NCI-H82 treated with DMSO at 0.1 percent for 48 hours (cell line): ENCODE results near the gene LRRC43.

ENCODE experiments used
- DNase-seq: peaks from one replicate; lab custom pipeline; 2025; ENCODE audit not compliant: unreplicated experiment; lab: John Stamatoyannopoulos, UW

LRRC43 gene

GRCh38 chr12:122208073-122208820 is 25.3 kb downstream of the LRRC43 start:
- DNase-seq: no peak

GRCh38 chr12:122215771-122216170 is 32.8 kb downstream of the LRRC43 start:
- DNase-seq: no peak

GRCh38 chr12:122216445-122216844 is 33.5 kb downstream of the LRRC43 start:
- DNase-seq: no peak

DNA sequence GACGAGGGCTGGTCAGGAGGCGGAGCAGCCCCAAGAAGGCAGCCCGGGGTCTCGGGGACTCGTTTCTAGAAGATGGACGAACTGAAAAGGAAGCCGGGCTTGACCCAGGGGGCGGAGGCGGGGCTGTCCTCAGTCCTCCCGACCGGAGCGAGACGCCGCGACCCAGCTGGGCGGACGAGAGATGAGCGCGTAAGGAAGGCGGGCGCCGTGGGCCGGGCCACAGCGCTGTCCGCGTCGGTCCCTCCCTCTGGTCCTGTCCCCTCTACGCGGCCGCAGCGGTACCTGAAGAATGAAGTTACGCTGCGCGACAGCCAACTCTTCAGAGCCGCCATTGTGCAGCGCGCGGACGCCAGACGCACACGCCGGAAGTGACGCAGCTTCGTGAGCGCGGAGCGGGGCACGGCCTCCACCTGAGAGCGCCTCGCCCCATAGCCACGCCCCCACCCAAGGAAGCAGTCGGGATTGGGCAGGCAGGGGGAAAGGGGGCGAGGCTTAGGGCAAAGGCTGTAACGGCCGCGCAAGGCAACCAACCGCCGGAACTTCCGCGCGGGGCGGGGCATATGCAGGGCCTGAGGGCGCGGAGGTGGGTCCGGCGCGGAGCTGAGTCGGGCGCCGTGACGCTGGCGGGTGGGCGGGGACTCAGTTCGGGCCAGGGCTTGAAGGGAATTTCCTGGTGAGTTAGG is 42.9 kb downstream of the LRRC43 start, which contains the start of gene DIABLO:
Gene DIABLO (minus strand): TSS at position 370 of the 683 bp plus-strand sequence. CDS start 38 bp downstream, at position 332.
- DNase-seq: peak; percentile 97

DNA sequence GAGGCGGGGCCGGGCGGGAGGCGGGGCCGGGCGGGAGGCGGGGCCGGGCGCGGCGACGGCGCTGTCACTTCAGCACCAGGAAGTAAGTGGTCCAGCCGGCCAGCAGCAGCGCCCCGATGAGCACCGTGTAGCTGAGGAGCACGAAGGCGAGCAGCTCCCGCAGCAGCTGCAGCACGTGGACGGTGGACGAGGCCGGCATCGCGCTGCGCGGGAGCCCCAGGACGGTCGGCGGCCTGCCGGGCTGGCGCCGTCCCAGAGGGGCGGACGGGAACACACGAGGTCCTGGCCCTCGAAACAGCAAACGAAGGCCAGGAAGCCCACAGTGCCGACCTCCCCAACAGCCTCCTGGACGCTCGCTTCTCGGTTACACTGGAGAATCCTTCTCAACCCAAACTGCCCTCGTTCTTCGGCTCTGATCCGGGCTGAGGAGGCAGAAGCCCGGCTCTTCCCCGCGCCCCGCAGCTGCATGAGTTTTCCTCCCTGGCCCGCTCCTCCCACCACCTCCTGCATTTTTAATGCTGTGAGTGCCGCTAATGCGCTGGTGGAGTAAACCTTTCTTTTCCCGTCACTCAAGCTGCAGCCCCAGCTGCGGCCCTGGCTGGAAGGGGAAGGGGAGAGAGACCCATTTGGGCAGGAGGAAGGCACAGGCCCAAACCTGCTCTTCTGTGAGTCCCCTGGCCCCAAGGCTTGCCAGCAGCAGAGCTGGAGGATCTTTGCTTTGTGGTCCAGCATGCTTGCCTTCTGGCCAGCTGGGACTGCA is 43.6 kb downstream of the LRRC43 start:
- no peak for DNase-seq

DNA sequence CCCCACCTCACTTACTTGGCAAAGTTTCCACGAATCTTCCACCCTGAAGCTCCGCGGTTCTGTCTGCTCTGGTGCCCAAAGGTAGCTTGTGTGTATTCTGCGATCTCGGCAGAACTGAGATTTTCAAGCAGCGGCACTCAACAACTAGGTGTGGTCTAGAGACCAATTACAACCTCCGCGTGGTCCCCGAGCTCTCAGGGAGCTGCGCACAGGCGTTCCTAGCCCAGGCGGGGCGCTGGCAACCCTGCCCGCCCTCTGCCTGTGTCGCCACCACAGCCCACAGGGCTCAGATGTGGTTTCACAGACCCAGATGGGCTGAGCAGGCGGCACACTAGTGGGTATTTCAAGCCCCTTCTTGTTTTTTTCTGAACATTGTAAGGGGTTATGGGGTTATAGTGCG is 44.4 kb downstream of the LRRC43 start:
- no peak for DNase-seq

- no peak for DNase-seq
Measured at GRCh38 chr12:122228092-122228491, 45.2 kb downstream of the LRRC43 start.

DNA sequence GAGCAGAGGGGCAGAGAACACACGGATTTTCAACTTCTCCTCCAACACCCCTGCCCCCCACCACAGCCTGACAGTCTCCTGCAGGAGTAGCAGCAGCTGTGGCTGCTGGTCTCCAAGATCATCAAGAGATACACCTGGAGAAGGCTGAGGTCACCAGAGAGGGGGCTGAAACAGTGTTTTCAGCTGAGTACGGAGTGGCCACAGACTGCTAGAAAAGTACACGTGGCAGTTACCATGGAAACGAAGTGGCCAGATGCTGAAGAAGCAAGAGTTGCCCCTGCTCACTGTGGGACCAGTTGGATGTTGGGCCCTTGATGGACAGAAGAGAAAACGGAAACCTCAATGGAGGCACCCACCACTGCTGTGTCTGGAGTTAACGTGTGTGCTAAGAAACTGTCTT is 47.9 kb downstream of the LRRC43 start:
- DNase-seq: no peak

GRCh38 chr12:122232691-122233090 is 49.8 kb downstream of the LRRC43 start:
- no peak for DNase-seq

DNA sequence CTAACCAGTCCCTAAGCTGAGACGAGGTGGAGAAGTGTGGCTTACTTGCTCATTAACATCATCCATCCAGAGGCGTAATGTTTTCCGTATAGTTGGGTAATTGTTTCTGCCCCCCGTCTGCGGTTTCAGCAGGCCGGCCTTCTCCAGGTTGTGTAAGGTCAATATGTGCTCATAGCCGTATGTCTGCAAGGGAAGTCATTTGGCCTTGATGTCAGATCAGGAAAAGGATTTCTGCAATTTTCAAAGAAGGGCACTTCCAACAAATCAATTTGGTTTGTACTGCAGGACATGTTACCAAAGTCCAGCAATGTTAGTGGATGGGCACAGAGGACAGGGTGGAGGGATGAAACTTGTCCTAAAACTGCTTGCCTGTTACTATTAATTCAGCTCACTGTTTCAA is 52.8 kb downstream of the LRRC43 start:
- DNase-seq: no peak

DNA sequence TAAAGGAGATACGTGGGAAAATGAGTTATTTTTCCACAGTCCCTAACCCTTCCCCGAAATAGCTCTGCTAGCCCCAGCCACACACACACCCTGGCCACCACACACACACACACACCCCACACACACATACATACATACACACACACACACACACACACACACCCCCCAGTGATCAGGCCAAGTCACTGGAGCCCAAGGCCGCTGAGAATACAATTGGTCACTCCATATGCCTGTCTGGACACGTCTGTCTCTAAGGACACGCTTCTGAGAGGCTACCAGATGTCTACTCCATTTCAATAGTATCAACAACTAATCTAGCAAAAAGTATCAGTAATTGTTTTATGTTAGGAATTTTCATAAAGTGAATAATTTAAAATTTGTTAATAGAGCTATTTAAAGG is 55.9 kb downstream of the LRRC43 start:
- DNase-seq: no peak

DNA sequence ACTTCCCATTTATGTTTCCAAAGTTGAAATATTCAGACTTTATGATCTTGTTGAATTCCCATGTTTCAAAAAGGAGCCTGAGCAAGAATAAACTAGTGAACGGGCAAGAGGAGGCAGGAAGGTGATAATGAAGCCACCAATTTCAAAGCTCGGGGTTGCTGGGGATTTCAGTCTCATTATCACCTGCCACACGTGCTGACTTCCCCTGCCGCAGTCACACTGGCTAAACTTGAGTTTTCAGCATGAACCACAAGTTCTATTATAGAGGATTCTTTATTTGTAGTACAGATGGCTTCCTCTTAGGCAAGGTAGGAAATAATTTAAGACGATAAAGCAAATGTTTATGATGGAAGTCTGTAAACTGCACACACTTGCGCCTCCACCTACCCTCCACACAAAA is 61.0 kb downstream of the LRRC43 start:
- DNase-seq: no peak

- no peak for DNase-seq
Measured at GRCh38 chr12:122244565-122245371, 61.8 kb downstream of the LRRC43 start.

DNA sequence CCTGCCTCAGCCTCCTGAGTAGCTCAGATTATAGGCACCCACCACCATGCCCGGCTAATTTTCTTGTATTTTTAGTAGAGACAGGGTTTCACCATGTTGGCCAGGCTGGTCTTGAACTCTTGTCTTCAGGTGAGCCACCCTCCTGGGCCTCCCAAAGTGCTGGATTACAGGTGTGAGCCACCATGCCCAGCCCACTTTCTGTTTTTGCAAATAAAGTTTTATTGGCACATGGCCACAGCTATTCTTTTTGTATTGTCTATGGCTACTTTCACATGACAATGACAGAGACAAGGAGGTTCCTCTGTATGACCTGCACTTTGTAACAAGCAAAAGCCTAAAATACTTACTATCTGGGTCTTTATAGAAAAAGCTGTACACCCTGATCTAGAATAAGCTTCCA is 62.6 kb downstream of the LRRC43 start:
- no peak for DNase-seq

DNA sequence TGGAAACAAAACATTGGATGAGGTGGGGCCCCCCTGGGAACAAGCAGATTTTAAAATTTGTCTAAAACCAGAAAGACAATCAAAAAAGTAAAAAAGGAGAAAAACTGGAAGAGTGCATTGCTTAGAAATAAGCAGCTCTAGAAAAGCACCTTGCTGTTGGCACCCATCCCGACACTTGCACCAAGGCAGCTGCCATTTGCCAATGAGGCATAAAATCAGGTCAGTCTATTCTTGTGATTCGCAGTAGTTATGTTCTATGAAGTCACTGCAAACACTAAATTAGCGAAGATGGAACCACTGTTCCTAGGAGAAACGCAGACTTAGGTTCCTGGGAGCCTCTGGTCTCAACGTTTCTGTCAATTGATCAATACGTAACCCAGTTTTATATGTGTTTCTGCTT is 67.1 kb downstream of the LRRC43 start:
- DNase-seq: no peak

GRCh38 chr12:122250536-122250935 is 67.6 kb downstream of the LRRC43 start:
- no peak for DNase-seq
